IPS-NIHi11 (cell line): ENCODE data around the gene SETD7.
A peak's percentile ranks its signal among the peaks of the same experiment; 100 is the strongest.

Source experiments
- DNase-seq: peaks from one replicate; pipeline ENCODE4 v3.0.0; 2012; ENCODE audit warnings: mixed read lengths, low spot score

The SETD7 gene

DNA sequence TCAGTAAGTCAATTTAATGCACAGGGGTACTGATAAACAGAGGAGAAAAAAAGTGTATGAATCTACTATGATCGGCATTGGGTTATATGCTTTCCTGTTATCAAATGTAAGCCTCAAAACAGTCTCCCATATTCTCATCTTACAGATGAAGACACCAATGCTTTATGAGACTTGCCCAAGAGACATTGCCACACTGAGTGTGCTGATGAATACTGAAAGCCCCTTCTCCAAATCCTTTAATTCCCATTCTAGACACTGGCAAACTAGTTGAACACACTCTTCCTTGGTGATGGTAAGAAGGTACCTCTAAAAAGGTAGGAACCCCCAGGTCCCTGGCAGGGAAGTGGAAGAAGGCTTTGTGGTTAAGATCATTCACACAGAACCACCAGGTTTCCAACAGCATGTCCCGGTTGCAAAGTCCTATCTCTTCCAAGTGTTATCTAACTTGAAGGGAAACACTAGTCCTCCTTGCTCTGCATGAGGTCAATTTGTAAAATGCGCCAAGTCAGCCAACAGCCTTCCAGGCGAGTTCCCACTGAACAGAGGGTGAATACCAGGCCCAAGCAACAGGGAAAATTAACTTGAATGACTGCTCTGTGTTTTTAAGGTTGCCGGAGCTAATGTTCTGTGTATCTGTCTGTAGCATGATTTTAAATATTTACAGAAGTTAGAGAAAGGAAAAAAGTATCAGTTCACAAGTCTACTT lies 5.1 kb downstream of the SETD7 start:
- peak; percentile 32 for DNase-seq

DNA sequence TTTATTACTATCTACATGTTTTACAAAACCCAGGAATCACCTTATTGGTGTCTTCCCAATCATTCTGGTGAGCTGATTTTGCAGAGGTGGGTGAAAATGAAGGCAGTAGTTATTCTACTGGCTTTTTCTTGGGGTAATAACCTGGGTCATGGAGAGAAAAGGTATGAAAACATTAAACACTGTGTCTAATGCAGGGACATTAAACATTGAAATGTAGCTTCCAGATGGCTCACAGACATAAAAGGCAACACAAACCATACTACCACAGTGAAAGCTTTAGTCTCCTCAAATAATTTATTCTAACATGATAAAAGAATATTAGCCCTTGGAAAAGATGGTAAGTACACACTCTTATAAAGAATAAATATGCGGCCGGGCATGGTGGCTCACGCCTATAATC lies 8.0 kb downstream of the SETD7 start:
- DNase-seq: no peak

DNA sequence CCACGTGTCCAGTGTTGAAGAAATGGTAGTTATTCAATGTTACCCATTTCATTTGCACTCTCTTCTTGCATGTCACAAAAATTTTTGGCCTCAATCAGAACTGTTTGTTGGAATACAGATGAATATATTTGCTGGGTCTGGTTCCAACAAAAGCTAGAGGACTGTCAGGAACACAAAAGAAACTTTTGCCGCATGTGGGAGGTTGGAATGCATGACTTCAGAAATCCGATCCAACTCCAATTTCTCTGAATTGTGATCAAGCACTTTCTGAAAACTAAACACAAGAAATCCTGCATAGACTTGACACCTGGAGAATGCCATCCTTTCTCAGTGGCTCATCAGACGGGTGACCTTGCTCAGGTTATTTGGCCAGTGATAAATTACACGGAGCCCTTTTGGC lies 15.4 kb downstream of the SETD7 start:
- DNase-seq: no peak

DNA sequence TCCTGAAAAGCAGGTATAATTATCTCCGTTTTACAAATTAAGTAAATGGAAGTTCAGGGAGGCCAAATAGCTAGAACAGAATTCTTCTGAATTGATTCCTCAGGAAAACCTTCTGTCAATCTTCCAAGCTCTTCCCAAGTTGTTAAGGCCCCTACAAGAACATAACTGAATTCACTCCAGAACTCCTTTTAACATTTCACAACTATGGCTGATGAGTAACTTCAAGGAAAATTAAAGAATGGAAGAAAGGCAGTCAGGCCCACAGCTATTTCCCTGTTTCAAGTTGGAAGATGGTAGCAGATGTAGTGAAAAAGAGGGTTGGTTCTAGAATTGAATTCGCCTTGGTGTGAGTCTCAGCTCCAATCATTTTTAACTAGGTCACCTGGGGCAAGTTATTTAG lies 15.9 kb downstream of the SETD7 start:
- DNase-seq: no peak

DNA sequence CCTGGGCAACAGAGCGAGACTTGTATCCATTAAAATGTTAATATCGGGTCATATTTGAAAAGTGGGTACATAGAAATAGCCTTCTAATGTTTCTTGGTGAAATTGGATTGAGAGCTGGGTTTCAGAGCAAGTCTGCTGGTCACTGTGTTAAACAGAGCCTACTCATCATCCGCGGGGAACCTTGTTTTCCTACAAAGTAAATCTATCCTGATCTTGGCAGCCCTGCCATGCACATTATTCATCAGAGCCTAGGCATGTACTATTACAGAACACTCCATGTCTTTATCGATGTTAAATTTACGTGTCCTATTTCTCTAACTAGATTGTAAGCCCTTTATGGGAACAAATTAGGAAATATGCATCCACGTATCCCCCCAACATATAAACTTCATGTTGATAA lies 18.7 kb downstream of the SETD7 start:
- no peak for DNase-seq

DNA sequence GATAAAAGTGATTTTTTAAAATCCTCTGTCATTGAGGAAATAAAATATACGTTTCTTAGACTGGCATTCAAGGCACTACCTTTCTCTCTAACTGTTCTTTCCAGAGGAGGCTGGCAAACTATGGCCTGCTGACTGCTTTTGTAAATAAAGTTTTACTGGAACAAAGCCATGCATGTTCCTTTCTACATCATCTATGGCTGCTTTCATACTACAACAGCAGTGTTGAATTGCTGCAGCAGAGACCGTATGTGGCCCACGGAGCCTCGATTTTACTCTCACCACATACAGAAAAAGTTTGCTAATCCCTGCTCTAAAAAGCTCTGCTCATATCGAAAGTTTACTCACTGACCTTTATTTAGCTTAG lies 20.2 kb downstream of the SETD7 start:
- no peak for DNase-seq

DNA sequence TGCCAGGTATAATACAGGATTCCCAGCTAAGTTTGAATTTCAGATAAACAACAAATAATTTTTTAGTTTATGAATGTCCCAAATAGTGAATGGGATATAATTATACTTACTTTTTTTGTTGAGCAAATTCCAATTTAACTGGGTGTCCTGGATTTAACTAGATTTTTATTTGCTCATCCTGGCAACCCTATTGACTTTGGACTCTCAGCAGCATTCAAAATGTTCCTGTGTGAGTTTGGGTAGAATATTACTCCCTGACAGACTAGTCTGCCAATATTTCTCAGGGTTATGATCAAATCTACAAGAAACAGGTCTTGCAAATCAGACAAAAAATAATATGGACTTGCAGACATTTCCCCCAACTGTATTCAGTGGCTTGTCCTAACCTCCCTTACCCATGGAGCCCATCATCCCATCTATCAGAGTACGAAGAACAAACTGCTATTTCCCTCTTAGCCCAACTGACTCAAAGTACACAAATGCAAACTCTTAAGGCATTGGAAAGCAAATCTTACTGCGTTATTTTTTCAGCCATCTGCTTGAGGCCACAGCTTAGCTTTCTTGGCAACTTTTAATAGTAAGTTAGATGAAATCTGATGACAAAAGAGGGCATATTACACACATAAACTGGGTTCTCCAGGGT lies 20.7 kb downstream of the SETD7 start:
- no peak for DNase-seq

DNA sequence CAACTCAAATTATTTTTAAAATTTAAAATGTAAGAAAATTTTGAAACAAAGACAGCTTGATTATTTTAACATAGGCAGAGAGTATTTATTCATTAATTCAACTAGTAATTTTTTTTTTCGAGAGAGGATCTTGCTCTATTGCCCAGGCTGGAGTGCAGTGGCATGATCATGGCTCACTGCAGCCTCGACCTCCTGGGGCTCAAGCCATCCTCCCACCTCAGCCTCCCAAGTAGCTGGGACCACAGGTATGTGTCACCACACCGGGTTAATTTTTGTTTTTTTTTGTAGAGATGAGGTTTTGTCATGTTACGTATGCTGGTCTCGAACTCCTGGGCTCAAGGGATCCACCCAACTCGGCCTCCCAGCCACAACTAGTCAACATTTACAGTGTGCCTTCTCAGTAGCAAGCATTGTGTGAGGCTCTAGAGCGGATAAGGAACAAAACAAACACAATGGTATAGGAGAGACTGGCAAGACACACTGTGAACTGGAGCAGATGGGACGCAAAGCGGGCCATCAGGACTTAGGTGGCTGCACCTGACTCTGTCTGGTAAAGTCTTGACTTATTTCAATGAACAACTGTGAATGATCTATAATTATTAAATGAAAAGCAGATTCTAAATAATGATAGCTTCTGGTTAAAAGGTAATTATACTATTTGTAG lies 21.6 kb downstream of the SETD7 start:
- DNase-seq: no peak

DNA sequence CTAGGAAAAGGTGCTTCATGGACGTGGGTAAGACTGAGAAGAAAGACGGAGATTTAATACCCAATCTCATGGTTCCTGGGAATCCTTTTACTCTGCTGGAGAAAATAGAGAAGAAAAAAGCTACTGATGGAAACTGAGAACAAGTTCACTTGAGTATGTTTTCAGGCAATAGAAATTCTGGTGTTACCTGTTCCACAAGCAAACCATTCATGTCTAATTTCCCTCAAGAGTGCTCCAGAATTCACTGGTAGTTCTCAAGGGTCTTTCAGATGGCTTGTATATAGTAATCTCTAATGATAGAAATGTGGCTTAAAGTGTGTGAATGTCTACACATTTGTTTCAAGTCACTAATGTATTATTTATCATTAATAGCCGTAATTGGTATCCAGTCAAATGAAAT lies 22.5 kb downstream of the SETD7 start:
- no peak for DNase-seq

DNA sequence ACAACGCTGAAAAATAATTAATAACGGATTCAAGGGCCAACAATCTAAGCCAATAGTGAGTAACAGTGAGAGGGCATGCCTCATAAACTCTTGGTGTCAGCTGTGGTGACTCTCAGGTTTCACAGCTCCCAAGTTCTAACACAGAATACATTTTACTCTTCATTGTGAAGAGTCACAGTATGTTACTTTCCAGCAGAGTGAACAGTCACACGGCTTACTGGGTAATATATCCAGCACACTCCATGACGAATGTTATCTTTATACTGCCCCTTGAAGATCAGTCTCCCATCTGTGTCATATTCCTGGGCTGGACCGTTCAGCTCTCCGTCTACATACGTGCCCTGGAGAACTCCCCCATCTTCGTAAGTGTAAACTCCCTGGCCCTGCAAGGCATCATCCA lies 23.1 kb downstream of the SETD7 start:
- peak; percentile 17 for DNase-seq

DNA sequence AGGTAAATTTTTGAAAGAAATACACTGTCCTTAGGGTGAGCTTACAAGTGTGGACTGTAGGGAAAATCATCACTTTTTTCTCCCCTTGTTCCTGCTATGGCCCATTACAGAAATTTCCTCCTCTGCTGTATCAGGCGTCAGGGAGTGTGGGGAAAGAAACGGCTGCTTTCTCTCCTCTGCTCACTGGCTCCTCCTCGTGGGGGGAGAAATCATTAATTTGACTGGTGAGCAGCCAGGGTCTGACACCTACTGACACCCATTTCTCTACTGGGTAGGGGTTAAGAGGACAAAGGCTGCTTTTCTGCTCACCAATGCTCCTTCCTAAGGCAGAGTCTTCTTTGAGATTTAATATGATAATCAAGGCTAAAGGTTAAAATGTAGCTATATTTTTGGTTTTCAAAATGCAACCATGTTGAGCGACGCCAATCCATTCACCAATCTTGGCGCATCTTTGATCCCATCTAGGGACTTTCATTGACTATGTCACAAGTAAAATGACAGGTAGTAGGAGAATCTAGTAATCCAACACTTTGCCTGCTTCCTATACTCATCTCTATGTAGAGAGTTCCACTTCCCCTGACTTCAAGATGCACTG lies 25.1 kb downstream of the SETD7 start:
- DNase-seq: peak; percentile 86

DNA sequence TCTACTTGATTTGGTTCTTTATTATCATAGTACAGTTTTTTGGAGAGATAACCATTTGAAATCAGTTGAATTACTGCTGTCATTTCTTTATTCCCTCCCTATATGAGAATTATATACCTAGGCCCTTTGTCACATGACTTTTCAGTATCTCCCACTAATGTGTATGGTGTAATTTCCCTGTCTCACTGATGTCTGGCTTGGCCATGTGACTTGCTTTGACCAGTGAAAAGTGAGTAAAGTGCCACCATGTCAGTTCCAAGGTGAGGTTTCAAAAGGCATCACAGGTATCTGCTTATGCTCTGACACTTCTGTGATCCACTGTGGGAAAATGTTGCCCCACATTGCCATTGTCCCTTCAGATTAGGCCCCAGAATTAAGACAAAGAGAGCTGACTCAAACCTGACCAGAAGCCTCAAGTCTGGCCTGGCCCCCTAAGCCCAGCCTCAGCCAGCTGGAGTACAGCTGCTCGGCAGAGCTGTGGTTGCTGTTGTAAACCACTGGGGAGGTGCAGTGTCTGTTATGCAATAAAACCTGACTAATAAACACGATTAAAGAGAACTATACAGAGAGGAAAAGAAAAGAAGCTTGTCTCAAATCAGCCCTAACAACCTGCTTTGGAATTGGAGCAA lies 27.5 kb downstream of the SETD7 start:
- no peak for DNase-seq

DNA sequence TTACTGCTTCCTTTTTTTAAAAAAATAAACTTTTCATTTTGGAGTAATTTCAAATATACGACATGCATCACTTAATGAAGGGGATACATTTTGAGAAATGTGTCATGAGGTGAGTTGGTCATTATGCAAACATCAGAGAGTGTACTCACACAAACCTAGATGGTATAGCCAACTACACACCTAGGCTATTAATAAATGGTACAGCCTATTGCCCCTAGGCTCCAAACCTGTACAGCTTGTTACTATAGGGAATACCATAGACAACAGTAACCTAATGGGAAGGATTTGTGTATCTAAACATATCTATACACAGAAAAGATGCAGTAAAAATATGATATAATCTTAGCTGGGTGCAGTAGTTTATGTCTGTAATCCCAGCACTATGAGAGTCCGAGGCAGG lies 29.1 kb downstream of the SETD7 start:
- DNase-seq: no peak

DNA sequence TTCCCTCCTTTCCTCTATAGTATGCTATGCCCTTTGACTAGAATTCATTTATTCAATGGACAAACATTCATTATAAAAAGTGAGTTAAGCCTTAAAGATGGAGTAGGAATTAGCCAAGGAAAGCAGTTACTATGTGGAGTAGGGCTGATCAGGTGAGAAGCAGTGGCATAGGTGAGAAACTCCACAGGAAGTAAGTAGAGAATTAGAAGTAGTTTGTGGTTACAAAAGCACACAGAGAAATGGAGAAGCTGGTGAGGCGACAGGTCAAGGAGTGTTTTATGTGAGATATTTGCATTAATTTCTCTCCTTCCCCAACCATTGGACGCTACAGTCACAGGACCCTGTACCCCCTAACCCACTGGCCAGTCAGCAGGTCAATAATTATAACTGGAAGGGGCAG lies 30.6 kb downstream of the SETD7 start:
- no peak for DNase-seq

DNA sequence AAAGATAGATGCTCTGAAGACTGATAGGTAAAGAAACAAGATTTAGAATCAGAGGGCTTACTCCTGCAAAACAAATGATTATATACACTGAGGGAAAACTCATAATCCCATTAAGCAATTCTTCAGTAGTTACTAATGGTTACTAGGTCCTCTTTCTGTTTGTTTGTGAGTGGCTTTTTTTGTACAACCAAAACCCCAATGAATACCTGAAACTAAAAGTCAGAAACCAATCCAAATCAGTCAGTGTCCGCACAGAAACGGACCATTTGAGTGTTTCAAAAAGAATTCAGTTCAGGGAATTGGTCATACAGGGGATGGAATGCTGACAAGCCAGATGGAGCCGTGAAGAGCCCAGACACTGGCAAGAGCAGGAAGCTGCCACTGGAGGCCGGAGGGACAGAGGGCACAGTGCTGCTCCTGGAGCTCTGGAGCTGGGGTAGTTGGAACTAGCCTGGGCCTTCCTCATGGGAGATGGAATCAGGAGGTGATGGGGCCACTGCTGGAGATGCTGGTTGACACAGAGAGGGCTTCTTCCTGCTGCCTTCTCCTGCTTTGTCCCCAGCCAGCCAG lies 31.9 kb downstream of the SETD7 start:
- no peak for DNase-seq

DNA sequence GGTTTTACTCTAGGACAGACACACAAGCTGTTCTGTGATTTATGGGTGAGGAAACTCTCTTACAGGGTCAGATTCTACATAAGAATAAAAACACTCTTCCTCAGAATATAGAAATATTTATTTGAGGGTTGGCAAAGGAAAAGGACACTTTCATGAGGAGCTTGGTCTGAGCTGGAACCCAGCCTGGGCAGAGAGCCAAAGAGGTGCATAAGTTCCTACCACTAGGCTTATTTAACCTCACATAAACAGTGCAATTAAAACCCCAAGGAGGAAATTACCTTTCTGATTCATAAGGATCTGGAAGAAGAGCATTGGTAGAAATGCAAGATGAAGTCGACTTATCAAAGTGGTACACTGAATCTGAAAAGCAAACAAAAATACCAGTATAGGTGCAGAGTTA lies 32.9 kb downstream of the SETD7 start:
- no peak for DNase-seq

DNA sequence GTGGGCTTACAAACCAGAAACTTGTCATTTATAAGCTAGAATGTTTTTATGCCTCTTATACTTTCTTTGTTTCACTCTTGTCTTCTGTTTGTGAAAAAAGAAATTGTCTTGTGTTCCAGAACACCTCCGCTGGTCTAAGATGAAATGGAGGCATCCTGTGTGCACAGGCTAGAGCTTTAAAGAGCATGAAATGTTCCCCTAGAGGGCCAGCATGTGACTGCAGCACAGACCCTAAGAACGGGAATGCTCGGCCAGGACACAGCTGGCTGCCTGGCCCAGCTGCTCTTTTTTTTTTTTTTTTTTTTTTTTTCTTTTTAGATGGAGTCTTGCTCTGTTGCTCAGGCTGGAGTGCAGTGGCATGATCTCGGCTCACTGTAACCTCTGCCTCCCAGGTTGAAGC lies 33.6 kb downstream of the SETD7 start:
- peak; percentile 35 for DNase-seq

DNA sequence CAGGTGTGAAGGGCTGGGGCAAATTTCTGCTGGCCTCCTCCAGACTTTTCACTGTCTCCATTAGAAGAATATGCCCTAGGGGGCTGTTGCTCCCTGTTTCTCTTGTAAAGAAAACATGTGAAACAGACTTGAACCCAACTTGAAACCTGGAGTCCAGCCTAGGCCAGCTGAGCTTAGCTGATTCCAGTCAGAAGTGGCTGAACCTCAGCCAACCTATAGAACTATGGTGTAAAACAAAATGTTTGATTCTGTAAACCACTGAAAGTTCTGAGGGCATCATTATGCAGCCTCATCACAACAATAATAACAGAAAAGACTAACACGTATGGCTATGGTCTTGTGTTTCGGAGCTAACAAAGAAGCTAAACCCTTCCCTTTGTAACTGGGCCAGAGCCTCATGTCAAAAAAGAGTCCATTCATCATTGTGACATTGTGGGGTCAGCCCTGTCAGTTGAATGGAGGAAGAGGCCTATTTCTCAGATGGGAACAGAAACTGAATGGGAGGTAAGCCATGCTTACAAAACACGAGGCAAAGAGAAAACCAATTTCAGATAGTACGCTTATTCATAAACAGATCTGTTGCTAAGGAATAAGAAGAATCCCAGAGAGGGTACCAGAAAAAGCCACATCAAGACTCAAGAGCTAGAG lies 34.1 kb downstream of the SETD7 start:
- DNase-seq: no peak

DNA sequence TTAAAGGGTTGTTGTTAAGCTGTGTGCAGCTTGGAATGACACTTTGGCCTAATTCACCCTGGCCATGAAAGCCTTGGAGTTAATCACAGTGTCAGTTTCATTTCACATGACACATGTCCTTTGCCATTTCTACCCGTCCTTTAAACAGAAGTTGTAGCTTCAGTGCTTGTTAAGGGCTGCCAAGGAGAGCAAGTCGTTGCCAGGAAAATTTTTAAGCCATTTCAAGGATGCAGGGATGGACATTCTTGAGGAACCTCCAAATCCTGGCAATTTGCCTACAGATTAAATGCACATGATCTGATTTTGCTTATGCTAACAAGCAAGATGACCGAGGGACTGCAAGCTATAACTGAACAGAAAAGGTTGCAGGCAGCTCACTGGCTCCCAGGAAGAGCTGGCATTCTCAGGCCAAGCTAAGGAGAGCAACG lies 40.5 kb downstream of the SETD7 start:
- no peak for DNase-seq

DNA sequence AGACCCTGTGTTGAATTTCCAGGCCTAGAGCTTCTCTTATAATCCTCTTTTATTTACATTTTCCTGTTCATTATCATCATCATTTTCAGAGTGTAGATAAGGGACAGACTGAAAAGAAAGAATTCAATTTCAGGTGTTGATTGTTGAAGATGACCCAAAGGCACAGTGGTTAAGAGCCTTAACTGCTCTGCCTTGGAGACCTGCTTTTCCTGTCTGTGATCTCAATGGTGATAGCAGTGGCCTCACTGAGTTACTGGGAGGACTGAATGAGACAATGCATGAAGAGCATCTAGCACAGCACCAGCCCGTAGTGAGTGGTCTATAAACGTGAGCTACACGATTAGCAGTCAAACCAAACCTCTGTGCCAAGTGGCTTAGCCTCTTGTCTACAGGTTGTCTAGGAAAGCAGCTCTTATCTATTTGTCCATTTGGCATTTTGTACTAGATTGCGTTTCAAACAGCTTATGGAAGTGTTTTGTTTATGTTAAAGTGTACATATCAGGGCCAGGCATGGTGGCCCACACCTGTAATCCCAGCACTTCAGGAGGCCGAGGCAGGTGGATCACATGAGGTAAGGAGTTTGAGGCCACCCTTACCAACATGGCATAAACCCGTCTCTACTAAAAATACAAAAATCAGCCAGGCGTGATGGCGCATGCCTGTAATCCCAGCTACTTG lies 41.5 kb downstream of the SETD7 start:
- no peak for DNase-seq

DNA sequence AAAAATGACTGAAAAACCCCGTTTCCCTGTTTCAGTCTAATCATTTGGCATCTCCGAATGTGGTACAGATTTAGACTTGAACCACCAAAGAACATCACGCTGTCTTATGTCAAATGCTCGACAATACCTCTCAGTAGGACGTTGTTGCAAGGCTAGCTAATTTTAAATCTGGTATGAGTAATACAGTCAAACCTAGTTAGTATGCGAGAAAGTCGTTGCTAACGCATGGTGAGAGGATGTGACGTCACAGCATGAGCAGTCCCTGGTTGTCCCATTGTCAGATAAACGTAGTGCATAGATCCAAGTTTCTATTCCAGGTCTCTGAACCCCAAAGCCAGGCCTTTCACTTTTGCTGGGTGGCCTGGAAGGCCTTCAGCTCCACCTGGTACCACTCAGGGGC lies 44.7 kb downstream of the SETD7 start:
- DNase-seq: no peak
